VCaP (cell line): ENCODE data around the gene CHIT1.
"Not testable (repeated sequence)": the region's sequence is repeated elsewhere in the genome, so short reads cannot be mapped to it uniquely, and the experiment has no call there.

Experiments used
- H3K27ac ChIP-seq: fragments of 450-650 bp; 2 replicates; pipeline ENCODE4 v1.5.1; 2017
- CTCF ChIP-seq: fragments of 450-650 bp; conservative IDR thresholded peaks from 2 replicates; pipeline ENCODE4 v1.5.1; 2017; ENCODE audit warnings: mild to moderate bottlenecking, moderate library complexity

The CHIT1 gene

DNA sequence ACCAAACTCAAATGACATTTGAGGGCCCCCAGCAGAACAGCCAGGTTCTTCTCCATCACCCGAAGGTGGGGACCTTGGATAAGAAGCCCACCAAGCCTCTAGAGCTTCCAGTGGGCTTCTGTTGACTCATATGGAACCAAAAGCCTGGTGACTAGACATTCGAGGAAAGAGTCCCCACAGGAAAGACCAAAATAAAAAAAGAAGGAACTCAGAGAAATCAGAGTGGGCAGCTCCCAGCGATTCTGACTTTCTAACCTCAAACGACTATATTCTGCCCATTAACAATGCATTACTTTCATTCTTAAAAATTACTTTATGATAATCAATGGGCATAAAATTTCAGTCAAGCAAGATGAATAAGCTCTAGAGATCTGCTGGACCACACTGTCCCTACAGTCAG, 9.6 kb upstream of the CHIT1 start:
- no peak overlapping the region; the same call in 1 of the 2 replicates for H3K27ac ChIP-seq

DNA sequence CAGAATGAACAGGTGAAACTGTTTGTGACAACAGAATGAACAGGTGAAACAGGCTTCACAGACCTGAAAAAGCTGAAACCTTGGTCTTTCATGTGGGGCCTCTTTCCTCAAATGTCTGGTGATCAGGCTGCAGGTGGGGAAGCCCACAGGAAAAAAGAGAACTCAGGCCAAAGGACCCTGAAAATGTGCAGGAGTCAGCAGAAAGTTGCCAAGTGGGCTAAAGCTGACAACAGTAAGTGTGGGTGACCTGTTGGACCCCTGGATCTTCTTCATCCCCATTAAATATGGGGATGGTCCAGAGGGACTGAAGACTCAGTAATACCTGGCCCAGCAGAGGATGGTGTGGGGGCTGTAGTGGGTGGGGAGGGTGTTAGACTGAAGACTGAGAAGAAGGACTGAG, 9.1 kb upstream of the CHIT1 start:
- H3K27ac ChIP-seq, result no peak overlapping the region
- TF ChIP-seq CTCF, result no peak

More for the DNA sequence above, 9.6 kb upstream of the CHIT1 start:
- no peak for TF ChIP-seq CTCF

DNA sequence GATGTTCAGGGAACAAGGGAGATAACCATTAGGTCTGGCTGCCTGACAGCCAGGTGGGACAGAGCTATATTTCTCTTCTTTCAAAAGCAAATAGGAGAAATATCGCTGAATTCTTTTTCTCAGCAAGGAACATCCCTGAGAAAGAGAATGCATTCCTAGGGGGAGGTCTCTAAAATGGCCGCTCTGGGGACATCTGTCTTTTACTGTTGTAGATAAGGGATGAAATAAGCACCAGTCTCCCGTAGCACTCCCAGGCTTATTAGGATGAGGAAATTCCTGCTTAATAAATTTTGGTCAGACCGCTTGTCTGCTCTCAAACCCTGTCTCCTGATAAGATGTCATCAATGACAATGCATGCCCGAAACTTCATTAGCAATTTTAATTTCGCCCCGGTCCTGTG, 5.4 kb upstream of the CHIT1 start:
- not testable (repeated sequence) for H3K27ac ChIP-seq

GRCh38 chr1:203228670-203229069, 803 bp downstream of the CHIT1 start:
- no peak overlapping the region for H3K27ac ChIP-seq
- TF ChIP-seq CTCF, result no peak

- TF ChIP-seq CTCF, result no peak
- no peak overlapping the region for H3K27ac ChIP-seq
Observed at GRCh38 chr1:203227371-203228083, 1.9 kb downstream of the CHIT1 start.

DNA sequence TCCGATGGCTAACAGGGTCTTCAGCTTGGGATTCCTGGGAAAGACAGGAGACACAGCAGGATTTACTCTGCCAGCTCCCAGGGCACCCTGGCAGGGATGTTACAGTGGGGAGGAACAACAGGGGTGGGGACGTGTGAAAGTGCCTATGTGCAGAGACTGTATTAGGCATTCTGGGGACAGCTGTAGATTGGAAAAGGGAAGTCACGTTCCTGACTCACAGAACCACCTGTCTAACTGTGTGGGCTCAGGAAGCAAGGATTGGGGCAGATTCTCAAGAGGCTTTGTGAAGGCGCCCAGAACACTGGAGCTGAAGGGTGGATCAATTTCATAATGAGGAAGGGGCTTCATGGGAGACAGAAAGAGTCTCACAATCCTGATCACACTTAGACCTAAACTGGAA, 4.4 kb downstream of the CHIT1 start:
- no peak for TF ChIP-seq CTCF
- no peak overlapping the region for H3K27ac ChIP-seq

DNA sequence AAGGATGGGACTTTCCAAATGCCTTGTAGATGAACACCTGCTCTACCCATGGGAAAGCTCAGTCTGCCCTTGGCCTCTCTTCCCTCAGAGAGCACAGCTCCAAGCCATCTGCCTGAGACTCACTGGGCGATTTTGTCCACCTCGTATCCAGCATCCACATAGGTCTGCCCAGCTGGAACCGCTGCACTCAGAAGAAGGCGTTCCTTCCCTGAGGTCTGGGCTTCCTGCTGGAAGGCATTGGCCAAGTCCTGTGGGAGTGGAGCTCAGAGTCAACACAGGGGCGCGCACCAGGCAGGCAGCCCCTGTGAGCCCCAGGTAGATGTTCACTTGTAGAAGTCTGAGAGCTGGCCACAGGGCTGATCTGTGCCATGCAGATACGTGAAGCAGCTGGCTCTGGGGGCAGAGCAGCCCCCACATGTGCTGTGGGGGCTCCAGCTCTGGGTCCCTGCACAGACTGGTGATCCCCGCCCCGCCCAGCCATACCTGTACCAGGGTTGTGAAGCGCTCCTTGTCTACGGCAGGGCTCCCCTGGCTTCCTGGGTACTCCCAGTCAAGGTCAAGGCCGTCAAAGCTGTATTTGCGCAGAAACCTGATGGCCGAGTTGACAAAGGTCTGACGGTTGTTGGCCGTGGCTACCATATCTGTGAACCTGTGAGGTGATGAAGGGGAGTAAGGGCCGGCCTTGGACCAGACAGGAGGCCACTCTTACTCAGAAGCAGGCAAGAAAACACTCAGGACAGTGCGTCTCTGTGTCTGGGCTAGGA, 6.3 kb downstream of the CHIT1 start:
- no peak for TF ChIP-seq CTCF
- H3K27ac ChIP-seq, result no peak overlapping the region

GRCh38 chr1:203219934-203220333, 9.5 kb downstream of the CHIT1 start:
- H3K27ac ChIP-seq, result no peak overlapping the region
- no peak for TF ChIP-seq CTCF
